ENCODE data around the gene OR2B2. TPM values are rescaled to one million over a fixed set of nuclear protein-coding genes. Genes with fewer than 3 reads are reported as not detected.

OR2B2 gene
- total RNA-seq, 1 donor from 2014 or later, result not detected

- no peak for DNase-seq (ENCODE audit: extremely low spot score, unreplicated experiment)
- H3K4me3 Mint-ChIP-seq (ENCODE audit: unreplicated experiment), result peak overlapping the region; percentile 84
- no peak for TF ChIP-seq CTCF (IDR thresholded peaks at IDR 0.05)
- H3K4me1 Mint-ChIP-seq (ENCODE audit: unreplicated experiment), result peaks cover 19% of the 10 kb centered on the region
- peaks cover 5% of the 10 kb centered on the region for H3K9me3 Mint-ChIP-seq (ENCODE audit: unreplicated experiment)
- no peaks in the 10 kb centered on the region for H3K36me3 Mint-ChIP-seq (ENCODE audit: unreplicated experiment)
- no peaks in the 10 kb centered on the region for H3K27me3 Mint-ChIP-seq (ENCODE audit: unreplicated experiment)
- H3K27ac Mint-ChIP-seq (ENCODE audit: unreplicated experiment), result peak overlapping the region; percentile 88
Observed at GRCh38 chr6:27866357-27867050, 45.7 kb downstream of the OR2B2 start.

- DNase-seq (ENCODE audit: extremely low spot score, unreplicated experiment), result no peak
- Mint-ChIP-seq H3K4me3 (ENCODE audit: unreplicated experiment) (peak overlapping the region; percentile 84), H3K9me3 (ENCODE audit: unreplicated experiment) (peaks cover 5% of the 10 kb centered on the region), H3K4me1 (ENCODE audit: unreplicated experiment) (peaks cover 18% of the 10 kb centered on the region), H3K27me3 (ENCODE audit: unreplicated experiment) (no peaks in the 10 kb centered on the region), H3K27ac (ENCODE audit: unreplicated experiment) (peak overlapping the region; percentile 88), H3K36me3 (ENCODE audit: unreplicated experiment) (no peaks in the 10 kb centered on the region)
- TF ChIP-seq CTCF (IDR thresholded peaks at IDR 0.05), result no peak
Observed at GRCh38 chr6:27865850-27866356, 46.3 kb downstream of the OR2B2 start.

- peaks cover 18% of the 10 kb centered on the region for H3K4me1 Mint-ChIP-seq (ENCODE audit: unreplicated experiment)
- no peak for DNase-seq (ENCODE audit: extremely low spot score, unreplicated experiment)
- H3K4me3 Mint-ChIP-seq (ENCODE audit: unreplicated experiment), result peak overlapping the region; percentile 84
- no peak for TF ChIP-seq CTCF (IDR thresholded peaks at IDR 0.05)
- peaks cover 5% of the 10 kb centered on the region for H3K9me3 Mint-ChIP-seq (ENCODE audit: unreplicated experiment)
- peak overlapping the region; percentile 88 for H3K27ac Mint-ChIP-seq (ENCODE audit: unreplicated experiment)
- H3K27me3 Mint-ChIP-seq (ENCODE audit: unreplicated experiment), result no peaks in the 10 kb centered on the region
- H3K36me3 Mint-ChIP-seq (ENCODE audit: unreplicated experiment), result no peaks in the 10 kb centered on the region
Observed at GRCh38 chr6:27864906-27865849, 47.0 kb downstream of the OR2B2 start.

GRCh38 chr6:27863962-27864905, 48.0 kb downstream of the OR2B2 start:
- Mint-ChIP-seq H3K9me3 (ENCODE audit: unreplicated experiment) (peaks cover 5% of the 10 kb centered on the region), H3K4me3 (ENCODE audit: unreplicated experiment) (peak overlapping the region; percentile 84), H3K36me3 (ENCODE audit: unreplicated experiment) (no peaks in the 10 kb centered on the region), H3K27me3 (ENCODE audit: unreplicated experiment) (no peaks in the 10 kb centered on the region), H3K27ac (ENCODE audit: unreplicated experiment) (peak overlapping the region; percentile 88), H3K4me1 (ENCODE audit: unreplicated experiment) (peaks cover 18% of the 10 kb centered on the region)
- no peak for DNase-seq (ENCODE audit: extremely low spot score, unreplicated experiment)
- TF ChIP-seq CTCF (IDR thresholded peaks at IDR 0.05), result no peak
